CD8-positive, alpha-beta memory T cell (primary cell): ENCODE measurements around the gene HSPBP1. TPM values are rescaled to one million over a fixed set of nuclear protein-coding genes. Genes with fewer than 3 reads are reported as not detected.

ENCODE experiments used
- CTCF ChIA-PET: fragments of 350-600 bp; sonication (Branson Sonifier 250); formaldehyde crosslinking; loops from one replicate; lab custom pipeline; 2021; ENCODE audit warnings: antibody characterized with exemption; lab: Charles Lee
- POLR2A ChIA-PET: fragments of 350-600 bp; sonication (Branson Sonifier 250); formaldehyde crosslinking; loops from one replicate; lab custom pipeline; 2021; ENCODE audit warnings: antibody characterized with exemption; lab: Charles Lee
- DNase-seq, 5 donors: peaks; one replicate each; pipeline versions ENCODE4 v3.0.0 to v3.0.0-alpha.2; 2020 to 2022; ENCODE audit warnings: mixed read lengths in 1 of 5
- H3K27ac ChIP-seq: one replicate; pipeline ENCODE4 v1.7.0; 2013; ENCODE audit warnings: low read depth, mild to moderate bottlenecking, low read length, moderate library complexity
- H3K27me3 ChIP-seq: 2 replicates; pipeline ENCODE4 v1.7.0; 2013; ENCODE audit warnings: low read length, mild to moderate bottlenecking; ENCODE audit not compliant: insufficient read depth, poor library complexity, severe bottlenecking
- H3K36me3 ChIP-seq: 2 replicates; pipeline ENCODE4 v1.7.0; 2013; ENCODE audit warnings: mild to moderate bottlenecking, low read length, moderate library complexity; ENCODE audit not compliant: insufficient read depth
- H3K4me1 ChIP-seq: 2 replicates; pipeline ENCODE4 v1.7.0; 2013; ENCODE audit warnings: mild to moderate bottlenecking, low read length, moderate library complexity; ENCODE audit not compliant: insufficient read depth
- H3K4me3 ChIP-seq: 2 replicates; pipeline ENCODE4 v1.7.0; 2013; ENCODE audit warnings: mild to moderate bottlenecking, low read length
- H3K9me3 ChIP-seq: 2 replicates; pipeline ENCODE4 v1.7.0; 2013; ENCODE audit warnings: mild to moderate bottlenecking, low read length
- H3K27ac Mint-ChIP-seq, 8 donors: one replicate each; pipeline ENCODE4 v1.8.0; 2020 to 2021; ENCODE audit warnings: mixed read lengths in 8 of 8, mild to moderate bottlenecking in 6 of 8, inconsistent platforms in 3 of 8, moderate library complexity in 3 of 8
- H3K27me3 Mint-ChIP-seq, 2 donors: one replicate each; pipeline ENCODE4 v1.8.0; 2020 to 2021; ENCODE audit warnings: mixed read lengths in 2 of 2, mild to moderate bottlenecking in 1 of 2, moderate library complexity in 1 of 2
- H3K36me3 Mint-ChIP-seq, 3 donors: one replicate each; pipeline ENCODE4 v1.8.0; 2020 to 2021; ENCODE audit warnings: mixed read lengths in 3 of 3, inconsistent platforms in 1 of 3, mild to moderate bottlenecking in 1 of 3
- H3K4me1 Mint-ChIP-seq, 3 donors: one replicate each; pipeline ENCODE4 v1.8.0; 2020 to 2021; ENCODE audit warnings: mixed read lengths in 3 of 3, inconsistent platforms in 1 of 3, mild to moderate bottlenecking in 1 of 3
- H3K4me3 Mint-ChIP-seq, 7 donors: one replicate each; pipeline ENCODE4 v1.8.0; 2020 to 2021; ENCODE audit warnings: mixed read lengths in 7 of 7, mild to moderate bottlenecking in 6 of 7, moderate library complexity in 4 of 7, inconsistent platforms in 2 of 7
- H3K9me3 Mint-ChIP-seq, 5 donors: one replicate each; pipeline ENCODE4 v1.8.0; 2020 to 2022; ENCODE audit warnings: mixed read lengths in 5 of 5, mild to moderate bottlenecking in 3 of 5, moderate library complexity in 2 of 5, inconsistent platforms in 1 of 5
- polyA plus RNA-seq: library from polyadenylated mRNA; unstranded; fragments of 300-500 nt; fragmentation: Illumina TruSeq; gene quantifications from one replicate; pipeline ENCODE4 v1.2.3, GENCODE V29; 2021
- total RNA-seq, 2 experiments: library from RNA; stranded (reverse); gene quantifications; one replicate each; pipeline ENCODE4 v1.2.3, GENCODE V29; 2021

The HSPBP1 gene
- total and polyA plus RNA-seq, 3 experiments from 2014 or later = 46.4 to 84.1 (median 82.9) TPM

GRCh38 chr19:55278391-55279135 lies 1.3 kb downstream of the HSPBP1 start:
- Histone ChIP-seq H3K4me3 (peak overlapping the region; percentile 97), H3K27me3 (no peaks in the 10 kb centered on the region), H3K27ac (no peak overlapping the region), H3K9me3 (no peaks in the 10 kb centered on the region), H3K36me3 (peaks cover 2% of the 10 kb centered on the region), H3K4me1 (peaks cover 27% of the 10 kb centered on the region)
- POLR2A ChIA-PET = interaction anchor here (0.9 to 2.5 kb wide), 3 partner anchors 17 to 25 kb away, joined by 3 to 33 read pairs (median 3); partner anchors contain the start of gene PPP6R1
- DNase-seq = no peak
- Mint-ChIP-seq H3K4me3 (peak overlapping the region; percentile 67 to 99 (median 96)), H3K9me3 (no peaks in the 10 kb centered on the region), H3K36me3 (peaks cover 0 to 37% (median 5%) of the 10 kb centered on the region in 3 donors), H3K27ac (peak overlapping the region; percentile 54 to 100 (median 83)), H3K4me1 (peaks cover 45 to 65% (median 51%) of the 10 kb centered on the region in 3 donors), H3K27me3 (peaks cover 0 to 4% of the 10 kb centered on the region in 2 donors)
- CTCF ChIA-PET = interaction anchor here (0.8 to 2.5 kb wide), 3 partner anchors 14 to 226 kb away, joined by 3 to 9 read pairs (median 5); partner anchors contain the start of gene PPP6R1

GRCh38 chr19:55277494-55277893 lies 2.4 kb downstream of the HSPBP1 start:
- H3K4me1 Mint-ChIP-seq = peaks cover 38 to 55% (median 42%) of the 10 kb centered on the region in 3 donors
- no peak for DNase-seq
- no peaks in the 10 kb centered on the region for H3K9me3 Mint-ChIP-seq
- Histone ChIP-seq H3K27me3 (no peaks in the 10 kb centered on the region), H3K36me3 (peaks cover 10% of the 10 kb centered on the region), H3K27ac (peak overlapping the region; percentile 74), H3K4me3 (no peak overlapping the region), H3K9me3 (no peaks in the 10 kb centered on the region), H3K4me1 (peaks cover 22% of the 10 kb centered on the region)
- peaks cover 0 to 47% (median 5%) of the 10 kb centered on the region in 3 donors for H3K36me3 Mint-ChIP-seq
- CTCF ChIA-PET = interaction anchor here (0.8 to 2.5 kb wide), 2 partner anchors 15 to 18 kb away, joined by 3 to 9 read pairs; partner anchors contain the start of gene PPP6R1
- POLR2A ChIA-PET = interaction anchor here (1.0 to 1.5 kb wide), 2 partner anchors 18 to 23 kb away, joined by 3 to 4 read pairs; partner anchors contain the start of gene PPP6R1
- H3K27me3 Mint-ChIP-seq = peaks cover 0 to 4% of the 10 kb centered on the region in 2 donors
- peak overlapping the region in 6 of 7 donors; percentile 56 to 81 (median 65) for H3K4me3 Mint-ChIP-seq
- peak overlapping the region in 3 of 8 donors; percentile 73 to 94 (median 83) for H3K27ac Mint-ChIP-seq

GRCh38 chr19:55276720-55277430 lies 3.0 kb downstream of the HSPBP1 start:
- peaks cover 10% of the 10 kb centered on the region for H3K36me3 ChIP-seq
- peaks cover 22% of the 10 kb centered on the region for H3K4me1 ChIP-seq
- no peak for DNase-seq
- no peak overlapping the region for H3K4me3 ChIP-seq
- Mint-ChIP-seq H3K4me3 (peak overlapping the region; percentile 63 to 84 (median 68)), H3K4me1 (peaks cover 38 to 52% (median 39%) of the 10 kb centered on the region in 3 donors), H3K27ac (peak overlapping the region; percentile 72 to 94 (median 86)), H3K27me3 (peaks cover 0 to 4% of the 10 kb centered on the region in 2 donors), H3K9me3 (no peaks in the 10 kb centered on the region), H3K36me3 (peaks cover 5 to 54% (median 11%) of the 10 kb centered on the region in 3 donors)
- ChIA-PET POLR2A (interaction anchor here (1.0 to 1.5 kb wide), 2 partner anchors 17 to 23 kb away, joined by 3 to 4 read pairs; partner anchors contain the start of gene PPP6R1), CTCF (interaction anchor here (2.5 kb wide), 1 partner anchor 16 kb away, joined by 9 read pairs; no protein-coding TSS in a partner anchor)
- H3K27me3 ChIP-seq = no peaks in the 10 kb centered on the region
- no peaks in the 10 kb centered on the region for H3K9me3 ChIP-seq
- peak overlapping the region; percentile 74 for H3K27ac ChIP-seq

GRCh38 chr19:55275851-55276719 lies 3.8 kb downstream of the HSPBP1 start:
- Histone ChIP-seq H3K4me3 (no peak overlapping the region), H3K27me3 (no peaks in the 10 kb centered on the region), H3K36me3 (peaks cover 10% of the 10 kb centered on the region), H3K9me3 (no peaks in the 10 kb centered on the region), H3K27ac (peak overlapping the region; percentile 74), H3K4me1 (peaks cover 22% of the 10 kb centered on the region)
- peak in 2 of 5 donors; percentile 43 to 57 for DNase-seq
- Mint-ChIP-seq H3K36me3 (peaks cover 5 to 59% (median 12%) of the 10 kb centered on the region in 3 donors), H3K4me1 (peaks cover 34 to 48% (median 35%) of the 10 kb centered on the region in 3 donors), H3K9me3 (no peaks in the 10 kb centered on the region), H3K27me3 (peaks cover 0 to 2% of the 10 kb centered on the region in 2 donors), H3K4me3 (peak overlapping the region; percentile 63 to 84 (median 68)), H3K27ac (peak overlapping the region; percentile 83 to 94 (median 86))
- ChIA-PET CTCF (interaction anchor here (0.9 to 2.5 kb wide), 2 partner anchors 16 to 63 kb away, joined by 3 to 9 read pairs; no protein-coding TSS in a partner anchor), POLR2A (interaction anchor here (0.6 to 1.5 kb wide), 4 partner anchors 13 to 129 kb away, joined by 3 to 6 read pairs (median 4); partner anchors contain the start of gene PPP6R1)

GRCh38 chr19:55273978-55274707 lies 5.8 kb downstream of the HSPBP1 start:
- Histone ChIP-seq H3K9me3 (no peaks in the 10 kb centered on the region), H3K36me3 (peaks cover 10% of the 10 kb centered on the region), H3K27ac (no peak overlapping the region), H3K4me3 (no peak overlapping the region), H3K4me1 (peaks cover 9% of the 10 kb centered on the region), H3K27me3 (no peaks in the 10 kb centered on the region)
- no peak for DNase-seq
- H3K36me3 Mint-ChIP-seq = peaks cover 5 to 71% (median 19%) of the 10 kb centered on the region in 3 donors
- H3K9me3 Mint-ChIP-seq = no peaks in the 10 kb centered on the region
- H3K4me3 Mint-ChIP-seq = peak overlapping the region in 1 of 7 donors; percentile 50
- ChIA-PET CTCF (no interaction called here), POLR2A (no interaction called here)
- H3K27ac Mint-ChIP-seq = no peak overlapping the region
- H3K27me3 Mint-ChIP-seq = no peaks in the 10 kb centered on the region
- peaks cover 18 to 28% (median 18%) of the 10 kb centered on the region in 3 donors for H3K4me1 Mint-ChIP-seq

- Mint-ChIP-seq H3K36me3 (peaks cover 5 to 64% (median 19%) of the 10 kb centered on the region in 3 donors), H3K27ac (no peak overlapping the region), H3K27me3 (no peaks in the 10 kb centered on the region), H3K4me1 (peaks cover 13 to 17% (median 13%) of the 10 kb centered on the region in 3 donors), H3K4me3 (no peak overlapping the region), H3K9me3 (no peaks in the 10 kb centered on the region)
- H3K4me1 ChIP-seq = peaks cover 3% of the 10 kb centered on the region
- H3K36me3 ChIP-seq = peaks cover 10% of the 10 kb centered on the region
- H3K27ac ChIP-seq = no peak overlapping the region
- DNase-seq = no peak
- no peaks in the 10 kb centered on the region for H3K27me3 ChIP-seq
- H3K9me3 ChIP-seq = no peaks in the 10 kb centered on the region
- ChIA-PET CTCF (no interaction called here), POLR2A (interaction anchor here (1.1 kb wide), 1 partner anchor 13 kb away, joined by 3 read pairs; no protein-coding TSS in a partner anchor)
- H3K4me3 ChIP-seq = no peak overlapping the region
These were observed 7.8 kb downstream of the HSPBP1 start for GRCh38 chr19:55272142-55272541.
